ENCODE results near the gene EPB41. TPM values are rescaled to one million over a fixed set of nuclear protein-coding genes. Genes with fewer than 3 reads are reported as not detected.

Gene EPB41
- total and polyA plus RNA-seq, 2 experiments from 2014 or later, result 26.8 to 112 TPM

DNA sequence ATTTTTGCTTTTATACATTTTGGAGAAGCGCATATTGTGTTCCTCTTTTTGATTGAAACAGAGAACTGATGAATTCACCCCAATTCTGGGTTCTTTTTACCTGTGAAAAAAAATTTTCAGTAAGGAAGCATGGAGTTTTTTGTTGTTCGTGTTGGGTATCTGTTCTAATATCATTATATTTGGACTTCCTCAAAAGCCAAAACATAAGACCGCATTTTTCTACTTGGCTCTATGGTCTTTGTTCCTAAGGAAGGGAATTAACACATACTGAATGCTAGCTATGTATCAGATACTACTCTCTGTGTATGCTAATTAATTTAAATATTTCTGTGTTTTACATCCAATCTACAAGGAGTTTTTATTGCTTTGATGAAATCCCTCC is 12.9 kb downstream of the EPB41 start (continued):
- TF ChIP-seq, protein P1, sequence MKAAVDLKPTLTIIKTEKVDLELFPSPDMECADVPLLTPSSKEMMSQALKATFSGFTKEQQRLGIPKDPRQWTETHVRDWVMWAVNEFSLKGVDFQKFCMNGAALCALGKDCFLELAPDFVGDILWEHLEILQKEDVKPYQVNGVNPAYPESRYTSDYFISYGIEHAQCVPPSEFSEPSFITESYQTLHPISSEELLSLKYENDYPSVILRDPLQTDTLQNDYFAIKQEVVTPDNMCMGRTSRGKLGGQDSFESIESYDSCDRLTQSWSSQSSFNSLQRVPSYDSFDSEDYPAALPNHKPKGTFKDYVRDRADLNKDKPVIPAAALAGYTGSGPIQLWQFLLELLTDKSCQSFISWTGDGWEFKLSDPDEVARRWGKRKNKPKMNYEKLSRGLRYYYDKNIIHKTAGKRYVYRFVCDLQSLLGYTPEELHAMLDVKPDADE (IDR thresholded peaks at IDR 0.05), result no peak

- Histone ChIP-seq H3K9me2 (ENCODE audit: insufficient read depth) (no peaks in the 10 kb centered on the region), H3K36me3 (ENCODE audit: insufficient read depth) (no peaks in the 10 kb centered on the region), H3K4me3 (no peak overlapping the region), H2AFZ (no peak overlapping the region), H3K79me2 (replicated peaks; ENCODE audit: insufficient read depth) (peaks cover 94% of the 10 kb centered on the region), H4K20me1 (replicated peaks; ENCODE audit: insufficient read depth) (no peaks in the 10 kb centered on the region), H3K4me2 (peak overlapping the region; percentile 10; the same call in 1 of the 2 replicates), H3K4me1 (ENCODE audit: insufficient read depth) (peaks cover 22% of the 10 kb centered on the region), H3K27ac (ENCODE audit: low read depth) (peak overlapping the region; percentile 41; the same call in 1 of the 2 replicates), H3K27me3 (ENCODE audit: insufficient read depth) (no peaks in the 10 kb centered on the region), H3F3A (replicated peaks; ENCODE audit: low read depth) (no peaks in the 10 kb centered on the region)
- Mint-ChIP-seq H3K4me1 (peaks cover 26% of the 10 kb centered on the region), H3K9me3 (no peaks in the 10 kb centered on the region), H3K27ac (peak overlapping the region; percentile 81), H3K4me3 (no peak overlapping the region), H3K36me3 (ENCODE audit: low read depth) (no peaks in the 10 kb centered on the region), H3K27me3 (ENCODE audit: insufficient read depth, low read depth, poor library complexity) (no peaks in the 10 kb centered on the region)
- ATAC-seq, result peak; percentile 71
- TF ChIP-seq, protein P1 (IDR thresholded peaks at IDR 0.05), result no peak
- TF ChIP-seq, protein P2, sequence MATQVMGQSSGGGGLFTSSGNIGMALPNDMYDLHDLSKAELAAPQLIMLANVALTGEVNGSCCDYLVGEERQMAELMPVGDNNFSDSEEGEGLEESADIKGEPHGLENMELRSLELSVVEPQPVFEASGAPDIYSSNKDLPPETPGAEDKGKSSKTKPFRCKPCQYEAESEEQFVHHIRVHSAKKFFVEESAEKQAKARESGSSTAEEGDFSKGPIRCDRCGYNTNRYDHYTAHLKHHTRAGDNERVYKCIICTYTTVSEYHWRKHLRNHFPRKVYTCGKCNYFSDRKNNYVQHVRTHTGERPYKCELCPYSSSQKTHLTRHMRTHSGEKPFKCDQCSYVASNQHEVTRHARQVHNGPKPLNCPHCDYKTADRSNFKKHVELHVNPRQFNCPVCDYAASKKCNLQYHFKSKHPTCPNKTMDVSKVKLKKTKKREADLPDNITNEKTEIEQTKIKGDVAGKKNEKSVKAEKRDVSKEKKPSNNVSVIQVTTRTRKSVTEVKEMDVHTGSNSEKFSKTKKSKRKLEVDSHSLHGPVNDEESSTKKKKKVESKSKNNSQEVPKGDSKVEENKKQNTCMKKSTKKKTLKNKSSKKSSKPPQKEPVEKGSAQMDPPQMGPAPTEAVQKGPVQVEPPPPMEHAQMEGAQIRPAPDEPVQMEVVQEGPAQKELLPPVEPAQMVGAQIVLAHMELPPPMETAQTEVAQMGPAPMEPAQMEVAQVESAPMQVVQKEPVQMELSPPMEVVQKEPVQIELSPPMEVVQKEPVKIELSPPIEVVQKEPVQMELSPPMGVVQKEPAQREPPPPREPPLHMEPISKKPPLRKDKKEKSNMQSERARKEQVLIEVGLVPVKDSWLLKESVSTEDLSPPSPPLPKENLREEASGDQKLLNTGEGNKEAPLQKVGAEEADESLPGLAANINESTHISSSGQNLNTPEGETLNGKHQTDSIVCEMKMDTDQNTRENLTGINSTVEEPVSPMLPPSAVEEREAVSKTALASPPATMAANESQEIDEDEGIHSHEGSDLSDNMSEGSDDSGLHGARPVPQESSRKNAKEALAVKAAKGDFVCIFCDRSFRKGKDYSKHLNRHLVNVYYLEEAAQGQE (IDR thresholded peaks at IDR 0.05; ENCODE audit: unreplicated experiment), result no peak
- TF ChIP-seq POLR2AphosphoS5 (IDR thresholded peaks at IDR 0.05; ENCODE audit: low read depth), result no peak
- no peak for TF ChIP-seq ZNF114 (CRISPR knock-in tag; IDR thresholded peaks at IDR 0.05)
- no peak for TF ChIP-seq STAT1 (IDR thresholded peaks at IDR 0.05; ENCODE audit: unreplicated experiment)
- TF ChIP-seq JUNB (IDR thresholded peaks at IDR 0.05; ENCODE audit: unreplicated experiment), result no peak
- no peak for TF ChIP-seq EZH2 (IDR thresholded peaks at IDR 0.05; ENCODE audit: low read depth, unreplicated experiment)
- TF ChIP-seq NANOG (IDR thresholded peaks at IDR 0.05; ENCODE audit: borderline replicate concordance), result no peak
- DNase-seq (ENCODE audit: low spot score), result no peak
Measured at GRCh38 chr1:28927648-28928313, 13.4 kb downstream of the EPB41 start.
